ENCODE measurements around the gene CBFA2T3.

Gene CBFA2T3

DNA sequence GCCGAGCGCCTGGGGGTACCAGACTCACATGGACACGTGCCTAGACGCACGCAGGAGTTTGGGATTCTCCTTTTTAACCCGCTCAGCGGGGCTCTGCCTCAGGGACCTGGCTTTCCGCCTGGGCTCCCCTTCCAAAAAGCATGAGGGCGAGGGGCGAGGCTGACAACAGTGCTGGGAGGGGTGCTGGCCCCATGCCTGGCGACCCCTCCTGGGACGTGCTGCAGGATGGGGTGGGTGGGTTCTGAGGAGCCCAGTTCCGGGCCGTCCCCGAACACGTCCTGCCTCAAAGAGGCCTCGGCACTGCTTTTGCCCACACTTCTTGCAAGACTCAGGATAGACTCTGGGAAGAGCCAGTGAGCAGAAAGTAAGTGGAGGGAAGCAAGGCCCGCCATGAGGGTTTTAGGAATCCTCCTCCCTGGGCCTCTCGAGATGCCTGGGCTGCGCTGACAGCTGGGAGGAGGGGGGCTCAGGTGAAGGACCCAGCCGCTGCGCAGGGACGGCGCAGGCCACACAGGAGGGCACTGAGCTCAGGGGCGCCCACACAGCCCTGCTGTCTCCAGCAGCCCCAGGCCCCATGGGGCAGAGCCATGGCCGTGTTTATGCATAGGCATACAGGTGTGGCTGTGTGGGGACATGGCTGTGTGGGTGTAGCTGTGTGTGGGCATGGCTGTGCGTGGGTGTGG lies 95.2 kb downstream of the CBFA2T3 start:
- Mint-ChIP-seq H3K27me3 (ENCODE audit: low read depth) (peaks cover 9% of the 10 kb centered on the region), H3K4me3 (peak overlapping the region in 1 of 3 experiments; percentile 27), H3K36me3 (ENCODE audit: low read depth) (no peaks in the 10 kb centered on the region), H3K9me3 (no peaks in the 10 kb centered on the region), H3K4me1 (peaks cover 20% of the 10 kb centered on the region), H3K27ac (peak overlapping the region in 1 of 3 experiments; percentile 62)
- TF ChIP-seq, protein P1, sequence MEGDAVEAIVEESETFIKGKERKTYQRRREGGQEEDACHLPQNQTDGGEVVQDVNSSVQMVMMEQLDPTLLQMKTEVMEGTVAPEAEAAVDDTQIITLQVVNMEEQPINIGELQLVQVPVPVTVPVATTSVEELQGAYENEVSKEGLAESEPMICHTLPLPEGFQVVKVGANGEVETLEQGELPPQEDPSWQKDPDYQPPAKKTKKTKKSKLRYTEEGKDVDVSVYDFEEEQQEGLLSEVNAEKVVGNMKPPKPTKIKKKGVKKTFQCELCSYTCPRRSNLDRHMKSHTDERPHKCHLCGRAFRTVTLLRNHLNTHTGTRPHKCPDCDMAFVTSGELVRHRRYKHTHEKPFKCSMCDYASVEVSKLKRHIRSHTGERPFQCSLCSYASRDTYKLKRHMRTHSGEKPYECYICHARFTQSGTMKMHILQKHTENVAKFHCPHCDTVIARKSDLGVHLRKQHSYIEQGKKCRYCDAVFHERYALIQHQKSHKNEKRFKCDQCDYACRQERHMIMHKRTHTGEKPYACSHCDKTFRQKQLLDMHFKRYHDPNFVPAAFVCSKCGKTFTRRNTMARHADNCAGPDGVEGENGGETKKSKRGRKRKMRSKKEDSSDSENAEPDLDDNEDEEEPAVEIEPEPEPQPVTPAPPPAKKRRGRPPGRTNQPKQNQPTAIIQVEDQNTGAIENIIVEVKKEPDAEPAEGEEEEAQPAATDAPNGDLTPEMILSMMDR (IDR thresholded peaks at IDR 0.05; ENCODE audit: unreplicated experiment in 3 of 3), result no peak

DNA sequence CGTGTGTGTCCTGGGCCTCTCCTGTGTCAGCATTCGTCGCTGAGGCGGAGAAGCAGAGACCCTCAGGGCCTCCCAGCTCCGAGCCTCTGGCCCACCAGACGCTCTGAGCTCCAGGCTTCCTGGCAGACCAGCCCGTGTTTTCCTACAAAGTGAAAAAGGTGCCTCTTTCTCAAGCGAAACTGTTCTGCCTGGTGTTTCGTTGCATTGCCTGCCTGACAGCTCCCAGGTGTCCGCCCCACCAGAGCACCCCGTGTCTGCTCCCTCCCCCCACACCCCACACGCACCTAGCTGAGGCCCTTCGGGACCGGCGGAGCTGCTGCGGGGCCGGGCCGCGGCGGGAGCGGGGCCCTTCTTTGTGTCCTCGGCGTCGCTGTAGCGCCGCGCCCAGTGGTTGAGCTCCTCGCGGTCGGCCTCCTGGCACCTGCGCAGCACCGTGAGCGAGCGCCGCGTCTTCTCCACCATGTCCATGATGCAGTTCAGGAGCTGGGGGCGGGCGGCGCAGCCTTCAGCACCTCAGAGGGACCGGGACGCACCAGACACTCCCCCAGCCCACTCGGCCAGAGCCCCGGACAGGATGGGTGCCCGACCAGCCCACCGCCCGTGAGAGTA lies 95.9 kb downstream of the CBFA2T3 start:
- Mint-ChIP-seq H3K27ac (no peak overlapping the region), H3K27me3 (ENCODE audit: low read depth) (peaks cover 11% of the 10 kb centered on the region), H3K4me1 (peaks cover 24% of the 10 kb centered on the region), H3K9me3 (no peaks in the 10 kb centered on the region), H3K4me3 (no peak overlapping the region), H3K36me3 (ENCODE audit: low read depth) (no peaks in the 10 kb centered on the region)
- TF ChIP-seq, protein P1 (IDR thresholded peaks at IDR 0.05; ENCODE audit: unreplicated experiment in 3 of 3), result no peak

DNA sequence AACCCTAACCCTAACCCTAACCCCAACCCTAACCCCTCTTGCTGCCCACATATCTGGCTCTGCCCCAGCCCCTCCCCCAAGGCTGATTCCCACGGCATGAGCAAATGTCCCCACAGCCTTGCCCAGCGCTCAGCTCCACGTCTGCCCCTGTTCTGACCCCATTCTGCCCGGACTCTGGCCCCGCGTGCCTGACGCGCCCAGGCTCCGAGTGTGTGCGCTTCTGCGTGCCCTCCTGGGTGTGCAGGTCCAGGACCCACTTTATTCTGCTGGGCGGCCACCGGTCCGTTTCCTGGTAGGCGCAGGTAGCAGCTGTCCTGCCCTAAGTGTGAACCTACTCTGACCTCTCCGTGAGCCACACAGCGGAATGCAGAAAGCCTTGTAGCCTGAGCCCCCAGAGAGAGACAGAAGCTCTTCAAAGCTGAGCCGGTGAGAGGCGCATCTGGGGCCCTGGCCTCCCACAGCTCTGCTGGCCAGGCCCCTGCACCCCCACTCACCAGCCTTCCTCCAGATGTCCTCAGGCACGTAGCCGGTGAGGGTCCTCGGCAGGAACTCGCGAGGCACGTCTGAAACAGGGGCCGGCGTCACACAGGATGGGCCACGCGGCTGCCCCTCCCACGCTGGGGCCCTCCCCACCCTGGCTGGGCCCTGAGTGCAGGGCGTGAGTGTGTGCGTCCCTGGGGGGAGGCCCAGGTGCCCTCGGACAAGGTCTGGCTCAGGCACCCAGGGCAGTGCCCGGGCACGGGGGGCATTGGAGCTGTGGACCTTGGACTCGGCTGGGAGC lies 96.6 kb downstream of the CBFA2T3 start:
- Mint-ChIP-seq H3K4me1 (peaks cover 29% of the 10 kb centered on the region), H3K36me3 (ENCODE audit: low read depth) (no peaks in the 10 kb centered on the region), H3K27me3 (ENCODE audit: low read depth) (peaks cover 11% of the 10 kb centered on the region), H3K27ac (peak overlapping the region in 1 of 3 experiments; percentile 59), H3K4me3 (peak overlapping the region in 2 of 3 experiments; percentile 27 to 50), H3K9me3 (no peaks in the 10 kb centered on the region)
- TF ChIP-seq, protein P1 (IDR thresholded peaks at IDR 0.05; ENCODE audit: unreplicated experiment in 3 of 3), result no peak

DNA sequence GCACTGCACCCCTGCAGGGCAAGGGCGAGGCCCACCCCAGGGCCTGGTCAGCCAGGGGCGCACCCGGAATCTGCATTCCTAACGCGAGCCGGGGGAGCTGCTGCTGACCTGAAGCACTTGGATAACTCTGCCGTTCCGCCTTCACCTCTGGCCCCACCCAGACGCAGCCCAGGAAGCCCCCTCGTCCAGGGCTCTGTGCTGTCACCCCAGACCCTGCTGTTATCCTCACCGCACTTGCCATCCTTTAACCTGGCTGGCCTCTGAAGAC lies 97.3 kb downstream of the CBFA2T3 start:
- TF ChIP-seq, protein P1 (IDR thresholded peaks at IDR 0.05; ENCODE audit: unreplicated experiment in 3 of 3), result no peak

DNA sequence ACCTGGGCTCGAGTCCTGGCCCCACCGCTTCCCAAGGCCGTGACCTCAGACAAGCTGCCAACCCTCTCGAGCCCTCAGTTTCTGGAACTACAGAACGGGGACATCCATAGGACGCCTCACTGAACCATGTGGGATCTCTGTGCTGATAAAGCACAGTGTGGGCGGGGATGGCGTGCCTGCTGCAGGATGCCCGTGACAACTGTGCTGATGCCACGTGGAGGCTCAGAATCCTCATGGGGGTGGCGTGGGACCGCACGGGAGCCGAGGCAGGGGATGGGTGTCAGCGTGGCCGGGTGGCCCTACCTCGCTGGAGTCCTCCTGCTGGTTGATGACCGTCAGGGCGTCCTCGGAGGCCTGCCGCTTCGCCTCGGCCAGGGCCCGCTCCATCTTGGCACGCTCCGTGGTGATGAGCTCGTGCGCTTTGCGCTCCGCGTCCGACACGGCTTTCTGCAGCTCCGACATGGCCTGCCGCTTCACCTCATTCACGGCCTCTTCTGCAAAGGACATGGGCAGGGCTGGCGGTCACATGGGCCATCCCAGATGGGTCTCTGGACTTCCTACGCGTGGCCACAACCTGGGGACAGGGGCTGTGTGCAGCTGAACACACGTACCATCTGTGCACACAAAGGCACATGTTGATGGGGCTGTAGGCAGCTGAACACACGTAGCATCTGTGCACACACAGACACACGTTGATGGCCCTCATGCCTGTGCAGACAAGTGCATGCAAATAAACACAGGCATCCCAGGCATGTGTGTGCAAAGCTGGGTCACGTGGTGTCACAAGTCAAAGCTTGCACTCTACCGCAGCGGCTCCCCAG lies 97.8 kb downstream of the CBFA2T3 start:
- H3K36me3 Mint-ChIP-seq (ENCODE audit: low read depth), result no peaks in the 10 kb centered on the region
- peaks cover 8% of the 10 kb centered on the region for H3K27me3 Mint-ChIP-seq (ENCODE audit: low read depth)
- TF ChIP-seq, protein P1 (IDR thresholded peaks at IDR 0.05; ENCODE audit: unreplicated experiment in 3 of 3), result no peak
- peaks cover 29% of the 10 kb centered on the region for H3K4me1 Mint-ChIP-seq
- H3K27ac Mint-ChIP-seq, result no peak overlapping the region
- no peaks in the 10 kb centered on the region for H3K9me3 Mint-ChIP-seq
- H3K4me3 Mint-ChIP-seq, result no peak overlapping the region

More for the DNA sequence above, 97.3 kb downstream of the CBFA2T3 start:
- H3K27ac Mint-ChIP-seq, result peak overlapping the region in 1 of 3 experiments; percentile 59
- H3K4me3 Mint-ChIP-seq, result peak overlapping the region in 1 of 3 experiments; percentile 50
- no peaks in the 10 kb centered on the region for H3K36me3 Mint-ChIP-seq (ENCODE audit: low read depth)
- peaks cover 29% of the 10 kb centered on the region for H3K4me1 Mint-ChIP-seq
- peaks cover 8% of the 10 kb centered on the region for H3K27me3 Mint-ChIP-seq (ENCODE audit: low read depth)
- no peaks in the 10 kb centered on the region for H3K9me3 Mint-ChIP-seq

All from nephron (organoid).